CD1c-positive myeloid dendritic cell (primary cell): Measurements from ENCODE around the gene PAWR.

Experiments used
- DNase-seq: peaks from one replicate; pipeline ENCODE4 v3.0.0-alpha.2; 2016; ENCODE audit errors: extremely low spot score

PAWR gene

GRCh38 chr12:79690638-79691510 is at the start of gene PAWR:
TSS of gene PAWR (minus strand) at chr12:79690964. CDS start at chr12:79690244, 720 bp downstream.
- DNase-seq = no peak

- DNase-seq = peak; percentile 40
These were observed 47.3 kb upstream of the PAWR start for GRCh38 chr12:79737875-79738718.

GRCh38 chr12:79732638-79733037 is 41.9 kb upstream of the PAWR start:
- DNase-seq = no peak

- no peak for DNase-seq
These were observed 35.2 kb upstream of the PAWR start for GRCh38 chr12:79725987-79726386.

- no peak for DNase-seq
These were observed 26.2 kb upstream of the PAWR start for GRCh38 chr12:79717006-79717405.

- DNase-seq = no peak
These were observed 24.5 kb upstream of the PAWR start for GRCh38 chr12:79715308-79715707.

GRCh38 chr12:79710707-79711483 is 20.1 kb upstream of the PAWR start:
- DNase-seq = no peak

GRCh38 chr12:79707830-79708229 is 17.1 kb upstream of the PAWR start:
- no peak for DNase-seq

GRCh38 chr12:79706676-79707075 is 15.9 kb upstream of the PAWR start:
- DNase-seq = no peak

- no peak for DNase-seq
These were observed 15.4 kb upstream of the PAWR start for GRCh38 chr12:79706156-79706555.

- no peak for DNase-seq
These were observed 8.2 kb upstream of the PAWR start for GRCh38 chr12:79698966-79699365.

GRCh38 chr12:79696416-79696815 is 5.7 kb upstream of the PAWR start:
- DNase-seq = no peak

- no peak for DNase-seq
These were observed 2.3 kb upstream of the PAWR start for GRCh38 chr12:79692860-79693577.

- no peak for DNase-seq
These were observed 916 bp upstream of the PAWR start for GRCh38 chr12:79691511-79692248.

- no peak for DNase-seq
These were observed 574 bp downstream of the PAWR start for GRCh38 chr12:79690142-79690637.

- DNase-seq = peak; percentile 12
These were observed 1.2 kb downstream of the PAWR start for GRCh38 chr12:79689477-79690141.

- no peak for DNase-seq
These were observed 1.7 kb downstream of the PAWR start for GRCh38 chr12:79689061-79689476.

GRCh38 chr12:79688376-79689060 is 2.2 kb downstream of the PAWR start:
- no peak for DNase-seq

GRCh38 chr12:79687711-79688260 is 3.0 kb downstream of the PAWR start:
- no peak for DNase-seq
